Retinal pigment epithelial cell (primary cell): ENCODE results near the gene FDX2.
A peak's percentile ranks its signal among the peaks of the same experiment; 100 is the strongest.

ENCODE experiments used
- DNase-seq: peaks from one replicate; pipeline ENCODE4 v3.0.0-alpha.2; 2010; ENCODE audit warnings: low read depth
- H3K4me3 ChIP-seq: 2 replicates; pipeline ENCODE4 v1.5.1; 2011; ENCODE audit warnings: mild to moderate bottlenecking, low read length, control low read depth, moderate library complexity
- CTCF ChIP-seq: conservative IDR thresholded peaks from 2 replicates; pipeline ENCODE4 v1.5.1; 2011; ENCODE audit warnings: low read depth, low read length, control low read depth, inconsistent platforms

FDX2 gene

GRCh38 chr19:10332158-10332964 is 16.5 kb upstream of the FDX2 start:
- no peak for DNase-seq
- TF ChIP-seq CTCF: peak; percentile 7
- peak overlapping the region; percentile 89 for H3K4me3 ChIP-seq

- no peak for DNase-seq
- H3K4me3 ChIP-seq: no peak overlapping the region
- TF ChIP-seq CTCF: no peak
Measured at GRCh38 chr19:10329555-10329954, 13.7 kb upstream of the FDX2 start.

- H3K4me3 ChIP-seq: no peak overlapping the region
- no peak for TF ChIP-seq CTCF
- no peak for DNase-seq
Measured at GRCh38 chr19:10328558-10329429, 13.0 kb upstream of the FDX2 start.

- H3K4me3 ChIP-seq: no peak overlapping the region
- no peak for TF ChIP-seq CTCF
- no peak for DNase-seq
Measured at GRCh38 chr19:10327793-10328192, 12.0 kb upstream of the FDX2 start.

GRCh38 chr19:10325732-10326131 is 9.9 kb upstream of the FDX2 start:
- no peak for DNase-seq
- TF ChIP-seq CTCF: no peak
- H3K4me3 ChIP-seq: no peak overlapping the region

- no peak overlapping the region for H3K4me3 ChIP-seq
- TF ChIP-seq CTCF: no peak
- no peak for DNase-seq
Measured at GRCh38 chr19:10321874-10322835, 6.3 kb upstream of the FDX2 start.
